ENCODE data around the gene ASB18. TPM values are rescaled to one million over a fixed set of nuclear protein-coding genes. Genes with fewer than 3 reads are reported as not detected.
"Not testable (repeated sequence)": the region's sequence is repeated elsewhere in the genome, so short reads cannot be mapped to it uniquely, and the experiment has no call there.

Gene ASB18
- total and polyA plus RNA-seq, 10 donors = not detected

- 71 to 100% (median 91%) methylated on average over 1 of the region's 1 CpG for WGBS, 5 donors
- intact Hi-C loops (cut with DNase I; ENCODE audit: low total_unique reads) = no loop called here
- DNase-seq = no peak
Measured at GRCh38 chr2:236282406-236282805, 18.2 kb upstream of the ASB18 start.

GRCh38 chr2:236281423-236281822 lies 17.2 kb upstream of the ASB18 start:
- no peak for TF ChIP-seq POLR2AphosphoS5 (IDR thresholded peaks at IDR 0.05)
- TF ChIP-seq POLR2A (IDR thresholded peaks at IDR 0.05) = no peak
- TF ChIP-seq CTCF (IDR thresholded peaks at IDR 0.05 in 8 of 11, conservative IDR thresholded peaks at IDR 0.05 in 3 of 11) = no peak
- 78 to 93% (median 84%) methylated on average over 3 of the region's 3 CpGs for WGBS, 5 donors
- no peaks in the 10 kb centered on the region for H3K36me3 ChIP-seq
- H3K4me3 ChIP-seq = no peak overlapping the region
- peaks cover 0 to 9% (median 0%) of the 10 kb centered on the region in 7 donors for H3K27me3 ChIP-seq (replicated peaks in 1 of 7)
- intact Hi-C loops (cut with DNase I; ENCODE audit: low total_unique reads) = no loop called here
- no peaks in the 10 kb centered on the region for H3K4me1 ChIP-seq
- H3K27ac ChIP-seq = no peak overlapping the region
- no peak for DNase-seq
- peaks cover 0 to 35% (median 23%) of the 10 kb centered on the region in 8 donors for H3K9me3 ChIP-seq

More at GRCh38 chr2:236282406-236282805, 18.2 kb upstream of the ASB18 start:
- H3K9me3 ChIP-seq = peaks cover 0 to 34% (median 19%) of the 10 kb centered on the region in 8 donors
- H3K36me3 ChIP-seq = no peaks in the 10 kb centered on the region
- H3K4me3 ChIP-seq = no peak overlapping the region
- H3K27ac ChIP-seq = no peak overlapping the region
- no peak for TF ChIP-seq POLR2A (IDR thresholded peaks at IDR 0.05)
- no peak for TF ChIP-seq CTCF (IDR thresholded peaks at IDR 0.05 in 8 of 11, conservative IDR thresholded peaks at IDR 0.05 in 3 of 11)
- no peak for TF ChIP-seq POLR2AphosphoS5 (IDR thresholded peaks at IDR 0.05)
- H3K4me1 ChIP-seq = no peaks in the 10 kb centered on the region
- no peaks in the 10 kb centered on the region for H3K27me3 ChIP-seq (replicated peaks in 1 of 7)

GRCh38 chr2:236273126-236273525 lies 8.9 kb upstream of the ASB18 start:
- Histone ChIP-seq H3K4me3 (no peak overlapping the region), H3K27ac (no peak overlapping the region), H3K9me3 (peaks cover 0 to 31% (median 27%) of the 10 kb centered on the region in 8 donors), H3K4me1 (no peaks in the 10 kb centered on the region), H3K36me3 (no peaks in the 10 kb centered on the region), H3K27me3 (replicated peaks in 1 of 7) (peaks cover 0 to 52% (median 0%) of the 10 kb centered on the region in 7 donors)
- intact Hi-C loops (cut with DNase I; ENCODE audit: low total_unique reads) = no loop called here
- no peak for DNase-seq
- WGBS, 5 donors = 73 to 79% (median 75%) methylated on average over 3 of the region's 3 CpGs
- TF ChIP-seq POLR2A (IDR thresholded peaks at IDR 0.05) = no peak

- H3K27me3 ChIP-seq (replicated peaks in 1 of 7) = peaks cover 0 to 54% (median 0%) of the 10 kb centered on the region in 7 donors
- peaks cover 0 to 23% (median 20%) of the 10 kb centered on the region in 8 donors for H3K9me3 ChIP-seq
- TF ChIP-seq CTCF (IDR thresholded peaks at IDR 0.05 in 8 of 11, conservative IDR thresholded peaks at IDR 0.05 in 3 of 11) (no peak), POLR2AphosphoS5 (IDR thresholded peaks at IDR 0.05) (no peak), POLR2A (IDR thresholded peaks at IDR 0.05) (no peak)
- H3K4me3 ChIP-seq = no peak overlapping the region
- H3K4me1 ChIP-seq = no peaks in the 10 kb centered on the region
- no peaks in the 10 kb centered on the region for H3K36me3 ChIP-seq
- no peak for DNase-seq
- WGBS, 5 donors = 83 to 94% (median 86%) methylated on average over 5 of the region's 5 CpGs
- no peak overlapping the region for H3K27ac ChIP-seq
- intact Hi-C loops (cut with DNase I; ENCODE audit: low total_unique reads) = no loop called here
Measured at GRCh38 chr2:236271851-236272250, 7.6 kb upstream of the ASB18 start.

GRCh38 chr2:236269876-236270275 lies 5.7 kb upstream of the ASB18 start:
- H3K4me3 ChIP-seq; DNase-seq; intact Hi-C loops (cut with DNase I; ENCODE audit: low total_unique reads); H3K4me1 ChIP-seq; H3K36me3 ChIP-seq; H3K27ac ChIP-seq: not testable (repeated sequence)
- Histone ChIP-seq H3K9me3 (peaks cover 0 to 23% (median 20%) of the 10 kb centered on the region in 8 donors), H3K27me3 (replicated peaks in 1 of 7) (peaks cover 0 to 58% (median 0%) of the 10 kb centered on the region in 7 donors)
